MCF 10A (cell line): ENCODE measurements around the gene CEP128. TPM values are rescaled to one million over a fixed set of nuclear protein-coding genes. Genes with fewer than 3 reads are reported as not detected.

Source experiments
- BruUV-seq: library from RNA; stranded (reverse); fragments of 400-500 nt; replicated peaks from 2 replicates; lab custom pipeline; 2021; lab: Mats Ljungman, UMichigan
- CTCF ChIA-PET: fragments of 300-600 bp; sonication (Branson Sonifier 250); formaldehyde crosslinking; extraction: SDS; loops from one replicate; lab custom pipeline; 2021; ENCODE audit warnings: antibody characterized with exemption, inconsistent platforms; lab: Yijun Ruan, JAX
- POLR2A ChIA-PET: fragments of 300-600, 350-650 bp; sonication (Branson Sonifier 250); formaldehyde crosslinking; extraction: SDS; loops from one replicate; lab custom pipeline; 2020; ENCODE audit warnings: antibody characterized with exemption, inconsistent platforms; lab: Yijun Ruan, JAX
- DNase-seq: peaks from one replicate; pipeline ENCODE4 v3.0.0-alpha.2; 2018; ENCODE audit not compliant: unreplicated experiment
- H3K27ac Mint-ChIP-seq: one replicate; pipeline ENCODE4 v1.8.0; 2022; ENCODE audit warnings: mild to moderate bottlenecking, low read depth, mixed read lengths; ENCODE audit not compliant: unreplicated experiment
- H3K27me3 Mint-ChIP-seq: one replicate; pipeline ENCODE4 v1.8.0; 2022; ENCODE audit warnings: mixed read lengths; ENCODE audit not compliant: insufficient read depth, unreplicated experiment
- H3K36me3 Mint-ChIP-seq: one replicate; pipeline ENCODE4 v1.8.0; 2022; ENCODE audit warnings: mild to moderate bottlenecking, moderate library complexity, mixed read lengths; ENCODE audit not compliant: insufficient read depth, unreplicated experiment
- H3K4me1 Mint-ChIP-seq: one replicate; pipeline ENCODE4 v1.8.0; 2022; ENCODE audit warnings: mixed read lengths; ENCODE audit not compliant: insufficient read depth, unreplicated experiment
- H3K4me3 Mint-ChIP-seq: one replicate; pipeline ENCODE4 v1.8.0; 2022; ENCODE audit warnings: mild to moderate bottlenecking, moderate library complexity, mixed read lengths; ENCODE audit not compliant: unreplicated experiment
- H3K9me3 Mint-ChIP-seq: one replicate; pipeline ENCODE4 v1.8.0; 2022; ENCODE audit warnings: mixed read lengths; ENCODE audit not compliant: unreplicated experiment
- intact Hi-C: fragments of 100-400 bp; cut with micrococcal nuclease; formaldehyde crosslinking; loops from 2 replicates; pipeline ENCODE4 v1.14.1; 2022
- total RNA-seq: library from RNA; stranded (reverse); gene quantifications from 2 replicates; pipeline ENCODE4 v1.2.3, GENCODE V29; 2022
- TF ChIP-seq, protein P1 (sequence below): fragments of 200-600 bp; IDR thresholded peaks from one replicate; pipeline ENCODE4 v1.8.0; 2022; ENCODE audit warnings: antibody characterized with exemption, mild to moderate bottlenecking; ENCODE audit not compliant: unreplicated experiment

Gene CEP128
- total RNA-seq, 1 experiment from 2014 or later, result 12.5 TPM

DNA sequence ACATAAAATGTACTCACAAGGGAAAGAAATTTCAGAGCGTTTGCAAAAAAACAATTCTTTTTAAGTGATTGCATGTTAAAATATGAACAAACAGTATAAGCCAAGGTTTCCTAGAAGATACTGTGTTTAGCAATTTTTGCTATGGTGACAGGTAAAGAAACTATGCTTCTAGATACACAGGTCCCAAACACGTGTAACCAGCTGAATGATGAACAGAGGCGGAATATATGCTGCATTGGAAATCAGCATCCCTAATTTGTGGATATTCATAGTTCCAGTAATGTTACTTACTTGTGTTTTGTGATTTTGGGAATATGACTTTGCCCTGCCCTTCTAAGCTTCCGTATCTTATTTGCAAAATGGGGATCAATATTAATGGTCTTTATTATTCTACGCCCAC is 403.9 kb downstream of the CEP128 start:
- no TSS peak for BruUV-seq
- DNase-seq, result no peak
- H3K27ac Mint-ChIP-seq, result no peak overlapping the region
- no peaks in the 10 kb centered on the region for H3K27me3 Mint-ChIP-seq
- intact Hi-C loops, result no loop called here
- H3K9me3 Mint-ChIP-seq, result peaks cover 10% of the 10 kb centered on the region
- H3K4me3 Mint-ChIP-seq, result no peak overlapping the region
- CTCF ChIA-PET, result no interaction called here
- TF ChIP-seq, protein P1, sequence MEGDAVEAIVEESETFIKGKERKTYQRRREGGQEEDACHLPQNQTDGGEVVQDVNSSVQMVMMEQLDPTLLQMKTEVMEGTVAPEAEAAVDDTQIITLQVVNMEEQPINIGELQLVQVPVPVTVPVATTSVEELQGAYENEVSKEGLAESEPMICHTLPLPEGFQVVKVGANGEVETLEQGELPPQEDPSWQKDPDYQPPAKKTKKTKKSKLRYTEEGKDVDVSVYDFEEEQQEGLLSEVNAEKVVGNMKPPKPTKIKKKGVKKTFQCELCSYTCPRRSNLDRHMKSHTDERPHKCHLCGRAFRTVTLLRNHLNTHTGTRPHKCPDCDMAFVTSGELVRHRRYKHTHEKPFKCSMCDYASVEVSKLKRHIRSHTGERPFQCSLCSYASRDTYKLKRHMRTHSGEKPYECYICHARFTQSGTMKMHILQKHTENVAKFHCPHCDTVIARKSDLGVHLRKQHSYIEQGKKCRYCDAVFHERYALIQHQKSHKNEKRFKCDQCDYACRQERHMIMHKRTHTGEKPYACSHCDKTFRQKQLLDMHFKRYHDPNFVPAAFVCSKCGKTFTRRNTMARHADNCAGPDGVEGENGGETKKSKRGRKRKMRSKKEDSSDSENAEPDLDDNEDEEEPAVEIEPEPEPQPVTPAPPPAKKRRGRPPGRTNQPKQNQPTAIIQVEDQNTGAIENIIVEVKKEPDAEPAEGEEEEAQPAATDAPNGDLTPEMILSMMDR, result no peak
- no peaks in the 10 kb centered on the region for H3K4me1 Mint-ChIP-seq
- POLR2A ChIA-PET, result no interaction called here
- H3K36me3 Mint-ChIP-seq, result no peaks in the 10 kb centered on the region

DNA sequence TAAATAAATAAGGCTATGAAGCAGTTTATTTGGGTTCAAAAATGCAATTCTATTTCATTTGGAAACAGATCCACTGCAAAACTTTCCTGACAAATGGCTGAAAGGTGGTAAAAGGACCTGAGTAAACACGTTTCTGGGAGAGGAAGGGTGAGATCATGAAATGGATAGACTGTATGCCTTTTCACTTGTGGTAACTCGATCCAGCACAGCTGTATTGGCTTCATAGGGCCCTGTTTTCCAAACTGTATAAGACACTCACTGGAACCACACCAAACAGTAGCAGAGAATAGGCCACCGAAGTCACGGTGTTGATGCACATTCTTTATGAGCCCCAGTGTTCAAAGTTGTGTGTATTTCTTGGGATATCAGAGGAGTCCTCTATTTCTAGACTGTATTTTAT is 405.1 kb downstream of the CEP128 start:
- POLR2A ChIA-PET, result no interaction called here
- intact Hi-C loops, result no loop called here
- no peaks in the 10 kb centered on the region for H3K36me3 Mint-ChIP-seq
- no peaks in the 10 kb centered on the region for H3K27me3 Mint-ChIP-seq
- TF ChIP-seq, protein P1, result no peak
- DNase-seq, result no peak
- H3K4me1 Mint-ChIP-seq, result no peaks in the 10 kb centered on the region
- BruUV-seq, result no TSS peak
- peaks cover 10% of the 10 kb centered on the region for H3K9me3 Mint-ChIP-seq
- H3K27ac Mint-ChIP-seq, result no peak overlapping the region
- CTCF ChIA-PET, result interaction anchor here (0.7 kb wide), 1 partner anchor 14 kb away, joined by 4 read pairs; no protein-coding TSS in a partner anchor
- H3K4me3 Mint-ChIP-seq, result no peak overlapping the region

DNA sequence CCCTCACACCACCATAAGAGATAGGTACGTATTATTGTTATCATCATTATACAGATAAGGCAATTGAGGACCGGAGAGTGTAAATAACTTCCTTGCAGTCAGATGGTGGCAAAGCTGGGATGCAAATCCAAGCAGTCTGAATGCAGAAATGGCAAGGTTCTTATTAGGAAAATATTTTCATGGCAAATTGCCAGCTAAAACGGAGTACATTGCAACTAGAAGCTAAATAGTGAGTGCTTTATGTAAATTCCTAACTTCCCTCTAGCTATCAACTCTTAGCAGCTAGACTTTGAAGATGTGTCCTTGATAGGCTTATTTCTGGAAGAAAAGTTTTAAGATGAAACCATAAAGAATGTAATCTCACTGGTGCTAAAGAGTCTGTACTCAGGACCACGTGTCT is 406.4 kb downstream of the CEP128 start:
- H3K9me3 Mint-ChIP-seq, result peaks cover 10% of the 10 kb centered on the region
- H3K4me3 Mint-ChIP-seq, result no peak overlapping the region
- H3K27me3 Mint-ChIP-seq, result no peaks in the 10 kb centered on the region
- POLR2A ChIA-PET, result no interaction called here
- DNase-seq, result no peak
- no peak overlapping the region for H3K27ac Mint-ChIP-seq
- CTCF ChIA-PET, result interaction anchor here (0.7 kb wide), 1 partner anchor 1573 kb away, joined by 3 read pairs; no protein-coding TSS in a partner anchor
- H3K36me3 Mint-ChIP-seq, result no peaks in the 10 kb centered on the region
- H3K4me1 Mint-ChIP-seq, result no peaks in the 10 kb centered on the region
- TF ChIP-seq, protein P1, result no peak
- BruUV-seq, result no TSS peak
- intact Hi-C loops, result no loop called here

DNA sequence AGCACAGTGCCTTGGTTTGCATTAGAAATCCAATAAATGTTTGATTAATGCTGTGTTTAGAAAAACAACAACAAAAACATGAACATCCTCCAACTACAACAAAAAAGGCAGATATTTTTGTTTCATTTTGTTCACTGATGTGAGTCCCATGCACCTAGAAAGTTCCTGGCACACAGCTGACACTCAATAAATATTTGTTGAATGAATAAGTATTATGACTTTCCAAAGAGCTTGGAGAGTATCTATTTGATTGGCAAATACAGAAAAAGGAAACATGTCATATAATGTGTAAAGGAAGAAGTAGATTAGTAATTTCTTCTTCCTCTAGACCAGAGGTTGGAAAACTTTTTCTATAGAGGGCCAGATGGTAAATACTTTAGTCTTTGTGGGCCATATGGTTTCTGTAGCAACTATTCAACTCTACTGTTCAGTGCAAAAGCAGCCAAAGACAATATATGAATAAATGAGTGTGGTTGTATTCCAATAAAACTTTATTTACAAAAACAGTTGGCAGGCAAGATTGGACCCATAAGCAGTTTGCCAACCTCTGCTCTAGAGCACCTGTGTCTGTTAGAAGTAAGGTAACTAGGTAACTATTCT is 417.9 kb downstream of the CEP128 start:
- Mint-ChIP-seq H3K27me3 (no peaks in the 10 kb centered on the region), H3K9me3 (no peaks in the 10 kb centered on the region), H3K36me3 (no peaks in the 10 kb centered on the region), H3K4me1 (peaks cover 11% of the 10 kb centered on the region), H3K27ac (peak overlapping the region; percentile 6), H3K4me3 (no peak overlapping the region)
- TF ChIP-seq, protein P1, result no peak
- DNase-seq, result no peak
- POLR2A ChIA-PET, result interaction anchor here (0.5 kb wide), 1 partner anchor 28 kb away, joined by 5 read pairs; no protein-coding TSS in a partner anchor
- CTCF ChIA-PET, result interaction anchor here (1.6 kb wide), 1 partner anchor 8 kb away, joined by 4 read pairs; no protein-coding TSS in a partner anchor
- BruUV-seq, result no TSS peak
- intact Hi-C loops, result no loop called here
